NCI-H1105 treated with DMSO at 0.1 percent for 48 hours (cell line): ENCODE data around the gene ATP5F1D.

Source experiments
- DNase-seq: peaks from one replicate; lab custom pipeline; 2025; lab: John Stamatoyannopoulos, UW

ATP5F1D gene

DNA sequence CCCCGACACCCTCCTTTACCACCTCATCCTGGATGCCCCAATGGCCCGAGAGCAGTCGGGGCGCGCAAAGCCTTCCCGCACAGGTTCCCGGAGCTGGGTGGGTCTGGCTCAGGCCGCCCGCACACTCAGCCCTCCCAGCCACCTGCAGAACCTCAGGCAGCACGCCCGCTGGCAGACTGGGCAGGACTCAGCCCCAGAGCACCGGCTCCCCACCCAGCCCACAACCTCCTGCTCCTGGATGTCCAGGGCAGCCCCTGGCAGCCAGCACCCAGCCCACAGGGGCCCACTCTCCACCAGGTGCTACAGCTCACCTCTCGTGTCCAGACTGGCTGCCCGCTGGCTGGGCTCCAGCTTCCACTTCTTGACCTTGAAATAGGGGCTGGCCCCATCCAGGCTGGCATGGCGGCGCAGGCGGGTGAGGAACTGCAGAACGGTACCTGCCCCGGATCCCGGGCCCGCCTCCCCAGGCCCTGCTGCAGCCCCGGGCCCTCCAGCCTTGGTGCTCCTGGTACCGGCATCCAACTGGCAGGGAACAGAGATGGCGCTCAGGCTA, 8.4 kb upstream of the ATP5F1D start:
- DNase-seq, result no peak

DNA sequence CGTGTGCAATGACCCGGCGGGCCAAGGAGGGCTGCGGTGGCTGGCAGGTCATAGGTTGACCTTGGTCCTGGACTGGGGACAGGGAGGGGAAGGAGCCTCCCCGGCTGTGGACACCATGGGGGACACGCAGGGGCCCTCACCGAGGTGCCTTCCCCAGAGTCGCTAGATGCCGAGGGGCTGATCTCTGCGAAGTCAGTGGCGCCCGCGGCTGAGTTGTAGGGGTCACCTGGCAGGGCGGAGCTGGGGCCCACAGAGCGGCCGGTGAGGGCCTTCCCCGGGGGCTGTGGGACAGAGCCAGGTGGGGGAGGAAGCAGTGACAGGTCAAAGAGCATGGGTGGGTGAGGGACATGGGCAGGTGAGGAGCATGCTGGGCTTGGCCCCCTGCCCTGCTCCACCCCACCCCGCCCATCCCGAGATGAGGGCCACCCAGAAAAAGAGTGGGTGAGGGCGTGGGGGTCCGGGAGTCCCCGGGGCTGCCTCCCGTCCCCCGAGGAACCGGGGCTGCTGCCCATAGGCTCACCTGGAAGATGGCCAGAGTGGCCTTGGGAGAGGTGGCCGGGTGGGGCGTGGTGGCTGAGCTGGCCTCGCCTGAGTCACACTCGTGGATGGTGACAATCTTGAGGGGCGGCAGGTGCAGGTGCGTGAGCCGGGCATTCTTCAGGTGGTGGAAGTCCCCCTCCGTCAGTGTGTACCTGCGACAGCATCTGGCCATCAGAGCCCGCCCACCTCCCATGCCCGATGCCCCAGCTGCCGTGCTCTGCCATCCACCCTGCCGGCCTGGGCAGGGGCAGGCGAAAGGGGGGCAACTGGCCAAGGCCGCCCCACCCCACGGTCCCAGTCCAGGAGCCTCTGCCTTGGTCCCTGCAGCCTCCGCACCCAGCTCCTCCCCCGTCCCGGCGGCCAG, 7.2 kb upstream of the ATP5F1D start:
- no peak for DNase-seq

DNA sequence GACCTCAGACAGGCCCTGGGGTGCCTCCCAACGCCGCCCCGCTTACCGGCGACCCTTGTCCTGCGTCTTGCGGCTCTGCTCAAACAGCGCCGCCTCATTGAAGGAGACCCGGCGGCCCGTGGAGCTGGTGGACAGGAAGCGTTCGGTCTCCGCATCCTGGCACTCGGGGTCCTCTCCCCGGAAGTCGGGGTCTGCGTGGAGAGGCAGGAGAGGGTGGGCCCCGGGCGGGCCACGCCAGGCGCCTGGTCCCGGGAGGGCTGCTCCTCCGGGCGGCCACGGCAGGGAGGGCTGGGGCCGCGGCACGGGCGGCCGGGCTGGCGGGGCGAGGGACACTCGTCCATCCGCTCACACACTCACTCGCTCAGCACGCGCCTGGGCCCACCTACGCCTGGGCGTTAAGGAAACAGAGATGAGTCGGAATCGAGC, 6.6 kb upstream of the ATP5F1D start:
- no peak for DNase-seq

DNA sequence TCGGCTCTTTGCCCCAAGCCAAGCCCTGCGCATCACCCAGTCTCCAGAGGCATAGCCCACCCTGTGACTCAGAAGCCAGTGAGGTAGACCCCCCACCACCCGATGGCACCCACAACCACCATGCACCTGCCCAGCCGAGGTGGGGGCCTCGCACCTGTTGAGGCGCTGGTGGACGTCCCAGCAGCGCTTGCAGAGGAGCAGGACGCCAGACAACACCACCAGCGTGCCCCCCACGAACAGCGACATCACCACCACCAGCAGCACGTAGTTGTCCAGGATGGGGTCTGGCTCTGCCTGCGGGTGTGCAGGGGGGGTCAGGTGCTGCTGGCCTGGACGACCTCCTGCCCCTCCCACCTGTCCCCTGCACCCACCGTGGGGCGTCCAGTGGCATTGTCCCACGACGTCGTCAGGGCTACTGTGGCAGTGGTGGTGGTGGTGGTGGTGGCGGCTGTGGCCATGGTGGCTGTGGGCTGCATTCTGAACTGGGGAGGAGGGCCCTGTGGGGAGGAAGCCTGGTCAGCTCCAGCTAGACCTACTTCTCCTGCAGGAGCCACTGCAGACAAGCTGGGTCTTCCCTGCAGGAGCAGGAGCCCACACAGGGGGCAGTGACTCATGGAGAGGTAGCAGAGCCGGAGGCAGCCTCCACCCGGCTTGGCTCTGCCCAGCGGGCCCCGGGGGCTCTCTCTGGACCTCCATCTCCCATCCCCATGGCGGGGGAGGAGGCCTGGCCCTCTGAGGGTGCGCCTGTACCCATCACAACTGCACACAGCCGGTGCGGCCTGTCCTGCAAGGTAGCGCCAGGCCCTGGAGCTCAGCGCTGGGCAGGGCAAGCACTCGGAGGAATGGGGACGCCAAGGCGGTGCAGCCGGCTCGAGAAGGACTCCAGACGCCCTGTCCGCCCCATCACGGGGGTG, 5.7 kb upstream of the ATP5F1D start:
- no peak for DNase-seq

DNA sequence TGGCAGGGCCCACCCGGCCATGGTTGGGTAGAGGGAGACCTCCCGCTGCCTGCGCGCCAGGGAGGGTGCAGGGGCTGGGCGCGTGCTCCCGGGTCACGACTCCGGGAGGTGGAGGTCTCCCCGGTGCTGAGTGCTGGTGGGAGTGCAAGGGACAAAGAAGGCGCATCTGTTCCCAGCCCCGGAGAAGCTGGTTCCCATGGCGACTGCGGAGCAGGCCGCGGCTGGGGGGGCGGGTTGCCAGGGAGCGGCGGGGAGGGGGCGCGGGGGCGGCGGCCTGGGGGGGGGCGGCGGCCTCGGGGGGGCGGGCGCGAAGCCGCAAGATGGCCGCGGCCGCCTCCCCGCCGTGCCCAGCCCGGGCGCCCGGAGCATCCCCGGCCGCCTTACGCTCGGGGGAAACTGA, 5.0 kb upstream of the ATP5F1D start:
- DNase-seq, result peak; percentile 26

DNA sequence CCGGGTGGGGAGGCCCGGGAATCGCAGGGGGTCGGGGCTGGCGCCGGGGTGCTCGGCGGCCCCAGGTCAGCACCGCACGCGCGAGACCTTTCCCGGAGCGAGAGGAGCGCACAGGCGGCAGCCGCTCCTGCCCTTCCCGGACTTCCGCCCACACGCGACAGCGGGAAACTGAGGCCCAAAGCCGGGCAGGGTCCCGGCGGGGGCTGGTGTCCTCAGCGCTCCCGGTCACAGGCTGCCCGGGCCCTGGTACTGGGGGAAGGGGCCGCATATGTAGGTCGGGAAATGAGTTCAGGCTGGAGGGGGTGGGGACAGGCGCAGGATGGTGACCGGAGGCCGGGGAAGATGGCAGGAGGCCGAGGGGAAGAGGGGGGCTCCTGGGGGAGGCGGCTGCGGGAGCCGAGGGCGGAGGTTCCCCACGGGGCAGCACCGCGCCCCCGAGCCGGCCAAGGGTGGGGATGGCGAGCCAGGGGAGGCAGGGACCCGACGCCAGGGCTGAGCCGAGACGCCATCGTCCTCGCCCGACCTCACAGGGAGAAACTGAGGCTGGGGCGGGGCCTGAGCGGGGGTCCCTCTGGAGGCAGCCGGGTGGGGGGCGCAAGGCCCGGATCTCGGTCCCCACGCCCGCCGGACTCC, 4.4 kb upstream of the ATP5F1D start:
- DNase-seq, result peak; percentile 6

DNA sequence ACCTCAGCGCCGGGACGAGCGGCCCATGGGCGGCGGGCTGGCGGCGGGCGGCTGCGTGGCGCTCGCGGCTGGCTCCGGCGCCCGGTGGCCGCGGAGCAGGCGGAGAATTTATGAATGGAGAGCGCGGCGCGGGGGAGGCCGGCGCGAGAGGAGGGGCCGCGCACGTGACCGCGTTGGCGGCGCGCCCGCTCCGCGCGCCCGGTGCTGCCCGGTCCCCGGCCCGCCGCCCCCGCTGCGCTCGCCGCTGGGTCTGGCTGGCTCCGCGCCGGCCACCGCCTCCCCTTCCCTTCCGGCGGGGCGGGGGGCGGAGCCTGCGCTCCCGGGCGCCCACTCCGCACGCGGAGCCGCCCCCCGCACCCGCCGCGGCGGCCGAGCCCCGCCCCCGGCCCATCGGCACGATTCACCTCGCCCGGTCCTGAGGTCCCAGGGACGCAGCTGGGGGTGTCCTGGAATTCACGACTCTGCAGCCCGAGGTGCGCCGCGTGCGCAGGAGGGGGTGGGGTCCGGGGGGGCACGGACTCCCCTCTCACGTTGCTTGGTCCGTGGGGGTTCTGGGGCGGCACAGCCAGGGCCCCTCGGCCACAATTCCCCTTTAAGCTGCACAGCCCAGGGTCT, 3.7 kb upstream of the ATP5F1D start, which contains the start of gene CBARP:
Gene CBARP (minus strand): TSS at position 252 of the 615 bp plus-strand sequence. CDS start 1,905 bp downstream, outside the sequence.
- DNase-seq, result peak; percentile 10

DNA sequence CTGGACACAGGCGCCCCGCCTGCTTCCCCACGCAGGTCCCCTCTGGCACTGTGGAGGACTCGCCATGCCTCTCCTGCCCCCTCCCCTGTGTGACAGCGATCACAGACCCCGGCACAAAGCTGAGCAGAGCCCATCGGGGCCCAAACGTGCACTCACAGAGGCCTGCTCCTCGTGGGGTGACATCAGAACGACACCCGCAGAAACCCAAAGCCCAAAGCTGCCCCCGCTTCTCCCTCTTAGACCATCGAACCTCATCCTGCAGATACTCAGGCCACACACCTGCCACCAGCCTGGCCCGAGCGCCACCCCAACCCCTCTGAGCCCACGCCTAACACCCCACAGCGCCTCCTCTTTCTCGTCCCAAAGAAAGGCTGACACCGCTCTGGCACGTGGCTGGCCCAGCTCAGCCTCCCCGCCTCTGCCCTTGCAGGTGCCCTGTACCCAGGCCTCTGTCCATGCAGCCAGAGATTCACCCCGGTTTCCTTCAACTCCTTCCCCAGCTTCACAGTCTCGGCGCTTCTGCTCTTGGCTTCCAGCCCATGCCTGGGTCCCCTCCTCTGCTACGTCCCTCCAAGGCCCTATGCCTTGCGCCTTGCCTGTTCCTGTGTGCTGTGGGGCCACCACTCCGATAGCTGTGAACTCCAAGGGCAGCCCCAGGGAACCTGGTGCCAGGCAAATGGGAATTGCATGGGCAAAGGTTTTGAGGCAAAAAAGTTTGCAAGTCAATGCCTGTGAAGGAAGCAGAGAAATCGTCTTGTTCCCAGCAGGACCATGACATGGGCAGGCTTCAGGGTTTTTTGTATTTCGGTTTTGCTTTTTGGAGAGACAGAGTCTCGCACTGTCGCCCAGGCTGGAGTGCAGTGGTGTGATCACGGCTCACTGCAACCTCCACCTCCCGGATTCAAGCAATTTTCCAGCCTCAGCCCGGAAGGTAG, 2.9 kb upstream of the ATP5F1D start:
- no peak for DNase-seq

DNA sequence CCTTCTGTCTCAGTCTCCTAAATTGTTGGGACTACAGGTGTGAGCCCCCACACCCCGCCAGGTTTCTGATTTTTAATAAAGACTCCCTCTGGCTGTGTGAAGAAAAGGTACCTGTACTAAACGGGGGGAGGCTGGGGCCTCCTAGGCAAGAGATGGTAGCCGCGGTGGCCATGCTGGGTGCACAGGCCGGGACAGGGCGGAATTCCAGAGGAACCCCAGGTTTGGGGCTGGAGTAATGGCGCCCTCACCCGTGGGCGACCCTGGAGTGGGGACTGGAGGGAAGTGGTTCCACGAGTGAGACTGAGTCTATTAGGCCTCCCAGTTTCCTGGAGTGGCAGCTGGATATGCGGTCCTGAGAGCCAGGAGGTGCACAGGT, 2.1 kb upstream of the ATP5F1D start:
- no peak for DNase-seq

DNA sequence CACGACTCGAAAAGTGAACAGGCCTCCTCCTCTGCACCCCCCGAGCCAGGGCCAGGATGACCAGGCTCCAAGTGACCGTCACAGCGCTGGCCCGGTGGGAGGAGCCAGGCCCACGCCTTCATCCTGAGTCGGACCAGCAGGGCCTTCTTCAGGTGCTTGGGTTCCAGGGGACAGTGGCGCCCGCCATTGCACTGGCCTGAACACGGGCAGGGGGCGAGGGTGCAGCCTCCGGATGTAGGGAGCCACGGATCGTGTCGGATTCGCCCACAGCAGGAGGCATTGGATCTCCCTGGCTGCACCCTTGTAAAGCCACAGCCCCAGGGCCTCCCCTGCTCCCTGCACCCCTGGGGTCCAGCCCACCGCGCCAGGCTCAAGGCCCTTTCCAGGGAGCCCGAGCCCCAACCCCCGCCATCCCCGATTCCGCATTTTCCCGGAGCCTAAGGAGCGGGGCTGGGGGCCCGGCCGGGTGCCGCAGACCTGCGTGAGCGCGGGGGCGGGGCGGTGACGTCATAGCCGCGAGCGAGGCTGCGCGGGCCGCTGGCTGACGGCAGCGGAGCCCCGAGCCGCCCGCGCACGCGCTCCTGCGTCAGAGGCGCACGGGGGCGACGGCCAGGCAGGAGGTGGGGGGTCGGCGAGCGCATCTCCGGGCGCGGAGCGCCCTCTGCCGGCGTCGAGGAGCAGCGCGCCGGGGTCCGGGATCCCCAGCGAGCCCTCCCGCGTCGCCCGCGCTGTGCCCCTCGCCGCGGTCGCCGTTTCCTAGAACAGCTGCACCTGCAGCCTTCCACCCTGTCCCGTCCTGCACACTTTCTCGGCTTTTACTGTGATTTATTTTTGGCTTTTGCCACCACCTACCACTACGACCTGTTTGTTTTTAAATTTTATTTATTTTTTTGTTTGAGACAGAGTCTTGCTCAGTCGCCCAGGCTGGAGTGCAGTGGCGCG, 1.5 kb upstream of the ATP5F1D start:
- peak; percentile 83 for DNase-seq

DNA sequence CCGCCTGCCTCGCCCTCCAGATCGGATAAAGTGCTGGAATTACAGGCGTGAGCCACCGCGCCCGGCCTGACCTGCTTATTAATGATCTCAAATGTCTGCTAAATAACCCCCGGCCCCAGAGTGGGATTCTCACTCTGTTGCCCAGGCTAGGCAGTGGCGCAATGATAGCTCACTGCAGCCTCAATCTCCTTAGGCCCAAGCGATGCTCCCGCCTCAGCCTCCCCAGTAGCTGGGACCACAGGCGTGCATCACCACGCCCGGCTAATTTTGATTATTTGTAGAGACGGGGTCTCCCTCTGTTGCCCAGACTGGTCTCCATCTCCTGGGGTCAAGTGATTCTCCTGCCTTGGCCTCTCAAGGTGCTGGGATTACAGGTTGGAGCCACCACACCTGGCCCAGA, 626 bp upstream of the ATP5F1D start:
- DNase-seq, result no peak

DNA sequence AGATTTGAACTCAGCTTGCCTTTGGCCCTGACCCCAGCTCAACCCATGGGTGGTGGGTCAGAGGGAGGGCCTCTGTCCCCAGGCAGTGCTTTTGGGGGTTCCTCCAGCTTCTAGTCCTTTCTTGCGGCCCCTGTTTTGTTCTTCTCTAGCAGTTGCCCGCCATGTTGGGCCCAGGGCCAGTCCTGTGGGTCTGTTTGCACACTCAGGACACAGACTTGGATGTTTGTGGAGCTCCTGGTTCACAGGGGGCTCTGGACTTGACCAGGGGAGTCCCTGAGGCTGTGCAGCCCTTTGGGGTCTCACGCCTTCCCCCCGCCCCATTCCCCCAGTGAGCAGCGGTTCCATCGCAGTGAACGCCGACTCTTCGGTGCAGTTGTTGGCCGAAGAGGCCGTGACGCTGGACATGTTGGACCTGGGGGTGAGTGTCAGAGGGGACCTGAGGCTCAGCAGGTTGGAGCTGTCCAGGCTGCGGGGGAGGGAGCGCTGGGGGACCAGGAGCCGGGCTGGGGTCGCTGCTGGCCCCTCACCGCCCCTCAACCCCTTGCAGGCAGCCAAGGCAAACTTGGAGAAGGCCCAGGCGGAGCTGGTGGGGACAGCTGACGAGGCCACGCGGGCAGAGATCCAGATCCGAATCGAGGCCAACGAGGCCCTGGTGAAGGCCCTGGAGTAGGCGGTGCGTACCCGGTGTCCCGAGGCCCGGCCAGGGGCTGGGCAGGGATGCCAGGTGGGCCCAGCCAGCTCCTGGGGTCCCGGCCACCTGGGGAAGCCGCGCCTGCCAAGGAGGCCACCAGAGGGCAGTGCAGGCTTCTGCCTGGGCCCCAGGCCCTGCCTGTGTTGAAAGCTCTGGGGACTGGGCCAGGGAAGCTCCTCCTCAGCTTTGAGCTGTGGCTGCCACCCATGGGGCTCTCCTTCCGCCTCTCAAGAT, 2.5 kb downstream of the ATP5F1D start:
- peak; percentile 69 for DNase-seq

DNA sequence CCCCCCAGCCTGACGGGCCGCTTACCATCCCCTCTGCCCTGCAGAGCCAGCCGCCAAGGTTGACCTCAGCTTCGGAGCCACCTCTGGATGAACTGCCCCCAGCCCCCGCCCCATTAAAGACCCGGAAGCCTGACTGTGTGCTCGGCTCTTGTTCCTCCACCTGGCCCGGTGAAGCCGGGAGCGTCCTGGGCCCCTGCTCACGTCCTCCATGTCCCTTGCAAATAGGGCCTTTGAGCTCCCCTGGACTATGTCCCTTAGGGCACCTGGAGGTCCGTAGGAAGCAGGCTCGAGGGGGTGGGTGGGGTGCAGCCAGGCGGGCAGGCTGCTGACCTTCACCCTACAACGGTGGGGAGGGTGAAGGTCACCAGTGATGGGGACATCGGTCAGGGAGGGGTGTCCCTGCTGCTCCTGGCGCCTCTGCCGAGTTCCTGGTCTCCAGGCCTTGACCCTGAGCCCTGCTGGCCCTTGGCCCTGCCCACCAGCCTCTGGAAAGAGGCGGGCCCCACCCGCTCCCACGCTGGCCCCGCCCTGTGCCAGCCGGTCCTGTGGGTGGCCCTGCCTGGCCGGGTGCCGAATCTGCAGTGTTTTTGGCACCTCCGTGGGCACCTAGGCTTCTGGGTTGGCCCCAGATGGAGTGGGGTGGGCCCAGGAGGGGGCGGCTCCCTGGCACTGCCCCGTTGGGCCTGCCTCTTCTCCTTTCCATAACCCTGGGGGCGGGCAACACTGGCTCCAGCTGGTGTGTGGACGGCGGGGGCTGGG, 3.3 kb downstream of the ATP5F1D start:
- DNase-seq, result no peak

DNA sequence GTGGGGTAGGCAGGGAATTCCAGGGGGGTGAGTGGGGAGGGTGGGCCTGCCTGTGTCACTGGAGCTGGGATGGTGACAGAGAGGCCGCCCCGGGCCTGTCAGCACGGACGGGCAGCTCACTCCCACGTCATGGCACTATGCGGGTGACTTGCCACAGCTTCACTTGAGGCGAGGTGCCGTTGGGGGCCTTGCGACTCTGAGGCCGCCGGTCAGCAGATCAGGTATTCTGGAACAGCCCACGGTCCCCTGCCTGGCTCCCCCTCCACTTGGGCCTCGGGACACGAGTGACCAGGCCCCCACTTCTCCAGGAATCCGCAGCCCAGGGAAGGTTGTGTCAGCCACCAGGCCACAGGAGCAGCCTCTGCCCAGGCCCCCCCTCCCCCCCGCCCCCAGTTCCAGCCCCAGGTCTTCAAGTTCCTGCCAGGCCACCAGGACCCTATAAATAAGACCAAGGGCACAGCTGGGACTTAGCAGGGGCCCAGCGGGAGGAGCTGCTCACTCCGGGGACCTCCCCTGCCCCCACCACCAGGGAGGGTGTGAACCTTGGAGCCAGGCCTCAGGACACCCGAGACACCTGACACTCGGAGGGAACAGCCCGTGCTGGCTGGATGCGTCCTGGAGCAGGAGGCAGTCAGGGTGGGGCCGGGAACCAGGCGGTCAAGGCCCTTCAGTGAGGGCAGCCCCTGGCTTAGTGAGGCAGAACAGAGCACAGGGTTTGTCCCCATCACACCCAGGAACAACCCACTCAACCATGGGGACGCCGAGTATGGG, 4.1 kb downstream of the ATP5F1D start:
- no peak for DNase-seq

DNA sequence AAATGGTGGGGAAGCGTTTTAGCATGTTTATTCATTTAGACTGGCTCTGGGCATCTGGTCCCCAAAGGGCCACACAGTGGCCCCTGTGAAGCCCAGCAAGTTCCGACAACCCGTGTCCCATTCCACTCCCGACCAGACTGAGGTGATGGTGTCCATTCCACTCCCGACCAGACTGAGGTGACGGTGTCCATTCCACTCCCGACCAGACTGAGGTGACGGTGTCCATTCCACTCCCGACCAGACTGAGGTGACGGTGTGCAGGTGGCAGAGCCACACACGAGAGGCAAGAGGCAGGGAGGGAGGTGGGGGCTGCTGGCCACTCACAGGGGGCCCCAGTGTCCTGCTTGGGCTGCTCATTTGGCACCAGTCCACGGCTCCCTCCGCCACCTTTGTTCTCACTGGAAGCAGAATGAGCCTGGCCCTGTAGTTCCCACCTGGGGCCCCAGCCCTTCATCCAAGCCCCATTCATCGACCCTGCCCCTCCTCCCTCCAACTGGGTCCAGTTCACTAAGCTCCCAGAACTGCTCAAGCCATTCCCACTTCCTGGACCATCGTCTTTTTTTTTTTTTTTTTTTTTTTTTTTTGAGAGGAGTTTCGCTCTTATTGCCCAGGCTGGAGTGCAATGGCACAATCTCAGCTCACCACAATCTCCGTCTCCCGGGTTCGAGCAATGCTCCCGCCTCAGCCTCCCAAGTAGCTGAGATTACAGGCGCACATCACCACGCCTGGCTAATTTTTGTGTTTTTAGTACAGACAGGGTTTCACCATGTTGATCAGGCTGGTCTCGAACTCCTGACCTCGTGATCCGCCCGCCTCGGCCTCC, 4.9 kb downstream of the ATP5F1D start:
- peak; percentile 11 for DNase-seq

DNA sequence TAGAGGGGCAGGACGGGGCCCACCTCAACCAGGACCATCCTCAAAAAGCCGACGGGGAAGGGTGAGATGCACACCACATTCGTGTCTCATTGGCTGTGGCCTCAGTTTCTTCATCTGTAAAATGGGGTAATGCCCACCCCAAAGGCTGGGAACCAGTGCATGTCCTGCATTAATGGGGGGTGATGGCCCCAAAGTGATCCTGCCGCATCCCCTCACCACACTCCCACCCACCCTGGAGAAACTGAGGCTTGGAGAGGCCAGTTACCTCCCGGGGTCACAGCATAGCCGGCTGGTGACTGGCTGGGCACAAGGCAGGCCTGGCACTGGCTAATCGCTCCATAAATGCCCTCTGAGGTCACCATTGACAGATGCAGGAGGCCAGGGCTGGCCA, 6.2 kb downstream of the ATP5F1D start:
- no peak for DNase-seq
